H9 (cell line): ENCODE measurements around the gene FGB. TPM values are rescaled to one million over a fixed set of nuclear protein-coding genes. Genes with fewer than 3 reads are reported as not detected.

Experiments
- DNase-seq: peaks from one replicate; pipeline ENCODE4 v3.0.0-alpha.2; 2017
- H2AFZ ChIP-seq: one replicate; pipeline ENCODE4 v1.6.1; 2013; ENCODE audit warnings: mild to moderate bottlenecking, low read length, control low read depth, moderate library complexity
- H2AK5ac ChIP-seq: 2 replicates; pipeline ENCODE4 v1.6.1; 2013; ENCODE audit warnings: low read length, control low read depth, mixed read lengths; ENCODE audit not compliant: insufficient read length
- H2BK120ac ChIP-seq: one replicate; pipeline ENCODE4 v1.6.1; 2013; ENCODE audit warnings: low read depth, mild to moderate bottlenecking, low read length, control low read depth, inconsistent platforms; ENCODE audit not compliant: poor library complexity, severe bottlenecking
- H2BK12ac ChIP-seq: 2 replicates; pipeline ENCODE4 v1.6.1; 2013; ENCODE audit warnings: low read length, control low read depth, mixed read lengths, low read depth; ENCODE audit not compliant: insufficient read length
- H2BK15ac ChIP-seq: 2 replicates; pipeline ENCODE4 v1.6.1; 2013; ENCODE audit warnings: low read depth, low read length, control low read depth
- H2BK20ac ChIP-seq: one replicate; pipeline ENCODE4 v1.6.1; 2013; ENCODE audit warnings: low read depth, mild to moderate bottlenecking, low read length, control low read depth, inconsistent platforms; ENCODE audit not compliant: poor library complexity, severe bottlenecking
- H2BK5ac ChIP-seq: 2 replicates; pipeline ENCODE4 v1.6.1; 2013; ENCODE audit warnings: low read length, control low read depth, mixed read lengths; ENCODE audit not compliant: insufficient read length
- H3K14ac ChIP-seq: 2 replicates; pipeline ENCODE4 v1.6.1; 2013; ENCODE audit warnings: low read length, control low read depth; ENCODE audit not compliant: insufficient read depth
- H3K18ac ChIP-seq: 2 replicates; pipeline ENCODE4 v1.6.1; 2013; ENCODE audit warnings: low read depth, mild to moderate bottlenecking, mixed read lengths, low read length, control low read depth; ENCODE audit not compliant: insufficient read length
- H3K23ac ChIP-seq: 2 replicates; pipeline ENCODE4 v1.6.1; 2013; ENCODE audit warnings: low read length, control low read depth, mixed read lengths, low read depth; ENCODE audit not compliant: insufficient read length
- H3K23me2 ChIP-seq: 2 replicates; pipeline ENCODE4 v1.6.1; 2013; ENCODE audit warnings: low read depth, mild to moderate bottlenecking, mixed read lengths, low read length, control low read depth; ENCODE audit not compliant: insufficient read length, poor library complexity, severe bottlenecking
- H3K27ac ChIP-seq: 2 replicates; pipeline ENCODE4 v1.5.1; 2013; ENCODE audit warnings: low read length, control low read depth, mixed read lengths, low read depth; ENCODE audit not compliant: insufficient read length
- H3K27me3 ChIP-seq: 2 replicates; pipeline ENCODE4 v1.6.1; 2013; ENCODE audit warnings: low read length, control low read depth, inconsistent platforms; ENCODE audit not compliant: insufficient read depth
- H3K4ac ChIP-seq: 2 replicates; pipeline ENCODE4 v1.6.1; 2013; ENCODE audit warnings: low read depth, mild to moderate bottlenecking, control low read depth, inconsistent platforms, low read length, moderate library complexity
- H3K4me1 ChIP-seq: 2 replicates; pipeline ENCODE4 v1.6.1; 2013; ENCODE audit warnings: low read length, control low read depth, inconsistent platforms; ENCODE audit not compliant: insufficient read depth
- H3K4me2 ChIP-seq: 2 replicates; pipeline ENCODE4 v1.6.1; 2013; ENCODE audit warnings: low read length, control low read depth, mixed read lengths; ENCODE audit not compliant: insufficient read length, insufficient read depth
- H3K56ac ChIP-seq: 2 replicates; pipeline ENCODE4 v1.6.1; 2013; ENCODE audit warnings: low read depth, mild to moderate bottlenecking, mixed read lengths, low read length, control low read depth; ENCODE audit not compliant: insufficient read length
- H3K79me1 ChIP-seq: 2 replicates; pipeline ENCODE4 v1.6.1; 2013; ENCODE audit warnings: low read depth, mild to moderate bottlenecking, moderate library complexity, low read length, control low read depth, inconsistent platforms; ENCODE audit not compliant: insufficient read depth, poor library complexity, severe bottlenecking
- H3K79me2 ChIP-seq: 2 replicates; pipeline ENCODE4 v1.6.1; 2013; ENCODE audit warnings: low read length, control low read depth, inconsistent platforms; ENCODE audit not compliant: insufficient read depth
- H3K9ac ChIP-seq: 2 replicates; pipeline ENCODE4 v1.6.1; 2013; ENCODE audit warnings: low read length, control low read depth, mixed read lengths; ENCODE audit not compliant: insufficient read length; ENCODE audit errors: extremely low read depth
- H3K9me3 ChIP-seq: one replicate; pipeline ENCODE4 v1.6.1; 2013; ENCODE audit warnings: low read depth, low read length, inconsistent platforms; ENCODE audit not compliant: control insufficient read depth
- H3T11ph ChIP-seq: one replicate; pipeline ENCODE4 v1.6.1; 2013; ENCODE audit warnings: mild to moderate bottlenecking, low read length, control low read depth, inconsistent platforms
- H4K20me1 ChIP-seq: one replicate; pipeline ENCODE4 v1.6.1; 2013; ENCODE audit not compliant: control insufficient read depth, insufficient read length, insufficient read depth
- H4K5ac ChIP-seq: 2 replicates; pipeline ENCODE4 v1.6.1; 2013; ENCODE audit warnings: low read depth, mild to moderate bottlenecking, mixed read lengths, low read length, control low read depth; ENCODE audit not compliant: insufficient read length
- H4K8ac ChIP-seq: replicated peaks from 2 replicates; pipeline ENCODE4 v1.6.1; 2013; ENCODE audit warnings: low read length, control low read depth, mixed read lengths, low read depth; ENCODE audit not compliant: insufficient read length
- H4K91ac ChIP-seq: 2 replicates; pipeline ENCODE4 v1.6.1; 2013; ENCODE audit warnings: low read depth, mild to moderate bottlenecking, moderate library complexity, mixed read lengths, low read length, control low read depth; ENCODE audit not compliant: insufficient read length
- H3K27ac Mint-ChIP-seq, 3 experiments: 2 replicates in 2 of 3; 3 replicates in 1 of 3; pipeline ENCODE4 v1.8.0; 2020 to 2021; ENCODE audit warnings: mixed read lengths in 3 of 3, mild to moderate bottlenecking in 1 of 3, moderate library complexity in 1 of 3
- H3K27me3 Mint-ChIP-seq: 2 replicates; pipeline ENCODE4 v1.8.0; 2021; ENCODE audit warnings: low read depth, mild to moderate bottlenecking, moderate library complexity, mixed read lengths
- H3K36me3 Mint-ChIP-seq, 3 experiments: 2 replicates in 2 of 3; 3 replicates in 1 of 3; pipeline ENCODE4 v1.8.0; 2020 to 2021; ENCODE audit warnings: low read depth in 3 of 3, mixed read lengths in 3 of 3; ENCODE audit not compliant: insufficient read depth in 1 of 3
- H3K4me1 Mint-ChIP-seq, 2 experiments: 2 replicates each; pipeline ENCODE4 v1.8.0; 2020; ENCODE audit warnings: mixed read lengths in 2 of 2
- H3K4me3 Mint-ChIP-seq, 2 experiments: 2 replicates in 1 of 2; 3 replicates in 1 of 2; pipeline ENCODE4 v1.8.0; 2020 to 2021; ENCODE audit warnings: mild to moderate bottlenecking in 2 of 2, mixed read lengths in 2 of 2, moderate library complexity in 1 of 2
- H3K9me3 Mint-ChIP-seq, 2 experiments: 2 replicates in 1 of 2; 3 replicates in 1 of 2; pipeline ENCODE4 v1.8.0; 2020; ENCODE audit warnings: mild to moderate bottlenecking in 2 of 2, mixed read lengths in 2 of 2, moderate library complexity in 1 of 2
- CTCF ChIP-seq: fragments of 200-600 bp; sonication (generic); conservative IDR thresholded peaks from 3 replicates; pipeline ENCODE4 v1.8.0; 2021; ENCODE audit warnings: antibody characterized with exemption, mild to moderate bottlenecking
- WGBS: extraction: QIAGEN DNeasy Blood & Tissue Kit; methylation state at CpG from one replicate; pipeline ENCODE4 v1.1.7; 2013; ENCODE audit warnings: missing lambda C conversion rate, low lambda C conversion rate, mixed read lengths; ENCODE audit not compliant: insufficient read length; ENCODE audit errors: extremely low coverage; 5-methylcytosine and 5-hydroxymethylcytosine counted together
- total RNA-seq: library from RNA; stranded (reverse); gene quantifications from 2 replicates; pipeline ENCODE4 v1.2.1, GENCODE V29; 2021

The FGB gene
- total RNA-seq, 1 experiment from 2014 or later: not detected

GRCh38 chr4:154597798-154598774 is 35.3 kb downstream of the FGB start:
- DNase-seq: no peak
- no peaks in the 10 kb centered on the region for H3K9me3 Mint-ChIP-seq
- Histone ChIP-seq H2BK5ac (no peak overlapping the region), H3K18ac (no peak overlapping the region), H3K79me1 (no peaks in the 10 kb centered on the region), H2BK20ac (no peak overlapping the region), H3K4me1 (no peaks in the 10 kb centered on the region), H2BK15ac (no peak overlapping the region), H3K23ac (no peak overlapping the region), H4K5ac (no peak overlapping the region), H4K8ac (no peak overlapping the region), H2BK12ac (no peak overlapping the region), H3K14ac (no peak overlapping the region), H2AFZ (no peak overlapping the region), H3K27me3 (no peaks in the 10 kb centered on the region), H3K27ac (no peak overlapping the region), H2AK5ac (no peak overlapping the region), H3T11ph (no peak overlapping the region), H3K56ac (no peak overlapping the region), H3K9ac (no peak overlapping the region), H4K91ac (no peak overlapping the region), H3K9me3 (no peaks in the 10 kb centered on the region), H3K4me2 (no peak overlapping the region), H2BK120ac (no peak overlapping the region), H4K20me1 (no peaks in the 10 kb centered on the region), H3K23me2 (no peaks in the 10 kb centered on the region), H3K4ac (no peak overlapping the region), H3K79me2 (no peaks in the 10 kb centered on the region)
- no peaks in the 10 kb centered on the region for H3K4me1 Mint-ChIP-seq
- no peak for TF ChIP-seq CTCF
- H3K4me3 Mint-ChIP-seq: no peak overlapping the region
- H3K27ac Mint-ChIP-seq: no peak overlapping the region
- no CpG with 5 or more reads among the region's 7 CpGs for WGBS
- H3K27me3 Mint-ChIP-seq: no peaks in the 10 kb centered on the region
- H3K36me3 Mint-ChIP-seq: no peaks in the 10 kb centered on the region
